Astrocyte of the spinal cord (primary cell): ENCODE measurements around the gene LCN2.

Experiments
- DNase-seq: peaks from one replicate; pipeline ENCODE4 v3.0.0; 2011; ENCODE audit warnings: low read depth, low spot score
- H3K4me3 ChIP-seq: 2 replicates; pipeline ENCODE4 v1.5.1; 2011; ENCODE audit warnings: low read depth, mild to moderate bottlenecking, low read length, moderate library complexity
- CTCF ChIP-seq: IDR thresholded peaks from 2 replicates; pipeline ENCODE4 v1.5.1; 2012; ENCODE audit warnings: low read depth, mild to moderate bottlenecking, low read length, inconsistent platforms
- in situ Hi-C: cut with HindIII; loops from 2 replicates; pipeline ENCODE4 v1.10.0; 2017; ENCODE audit warnings: low sequenced_read_pairs

The LCN2 gene

GRCh38 chr9:128120061-128120740, 29.1 kb upstream of the LCN2 start:
- no peak for TF ChIP-seq CTCF
- H3K4me3 ChIP-seq: no peak overlapping the region
- in situ Hi-C loops: no loop called here
- DNase-seq: no peak

GRCh38 chr9:128120741-128121465, 28.4 kb upstream of the LCN2 start:
- in situ Hi-C loops: no loop called here
- H3K4me3 ChIP-seq: no peak overlapping the region
- no peak for DNase-seq
- no peak for TF ChIP-seq CTCF

GRCh38 chr9:128121466-128121810, 27.8 kb upstream of the LCN2 start:
- no peak for TF ChIP-seq CTCF
- in situ Hi-C loops: no loop called here
- H3K4me3 ChIP-seq: no peak overlapping the region
- DNase-seq: no peak

GRCh38 chr9:128121924-128122808, 27.1 kb upstream of the LCN2 start:
- no peak for DNase-seq
- in situ Hi-C loops: no loop called here
- TF ChIP-seq CTCF: no peak
- no peak overlapping the region for H3K4me3 ChIP-seq

- in situ Hi-C loops: no loop called here
- H3K4me3 ChIP-seq: no peak overlapping the region
- TF ChIP-seq CTCF: no peak
- DNase-seq: no peak
These were observed 26.5 kb upstream of the LCN2 start for GRCh38 chr9:128122809-128123175.

- no peak overlapping the region for H3K4me3 ChIP-seq
- TF ChIP-seq CTCF: no peak
- in situ Hi-C loops: no loop called here
- no peak for DNase-seq
These were observed 25.7 kb upstream of the LCN2 start for GRCh38 chr9:128123451-128124080.
